CD14-positive monocyte (primary cell): ENCODE data around the gene SERPINB5. TPM values are rescaled to one million over a fixed set of nuclear protein-coding genes. Genes with fewer than 3 reads are reported as not detected.
A peak's percentile ranks its signal among the peaks of the same experiment; 100 is the strongest.

ENCODE experiments used
- DNase-seq, 3 donors: peaks; one replicate each; pipeline ENCODE4 v3.0.0-alpha.2; 2011 to 2022
- H2AFZ ChIP-seq: 2 replicates; pipeline ENCODE4 v1.6.0; 2012; ENCODE audit warnings: mild to moderate bottlenecking, low read depth, low read length, inconsistent platforms; ENCODE audit not compliant: insufficient read depth, poor library complexity, severe bottlenecking
- H3K27ac ChIP-seq, 2 donors: 1 replicate in 1 of 2; 2 replicates in 1 of 2; pipeline ENCODE4 v1.5.1; 2012 to 2013; ENCODE audit warnings: low read length in 2 of 2, control low read depth in 1 of 2, inconsistent platforms in 1 of 2, low read depth in 1 of 2, mild to moderate bottlenecking in 1 of 2
- H3K27me3 ChIP-seq, 2 donors: one replicate each; pipeline versions ENCODE4 v1.6.0 to v1.6.1; 2011 to 2013; ENCODE audit warnings: low read length in 2 of 2; ENCODE audit not compliant: control insufficient read depth in 2 of 2, insufficient read depth in 2 of 2
- H3K36me3 ChIP-seq, 2 donors: replicated peaks in 1 of 2; 1 replicate in 1 of 2; 2 replicates in 1 of 2; pipeline versions ENCODE4 v1.5.1 to v1.6.1; 2012 to 2013; ENCODE audit warnings: low read length in 2 of 2, control low read depth in 1 of 2, inconsistent platforms in 1 of 2, mild to moderate bottlenecking in 1 of 2; ENCODE audit not compliant: insufficient read depth in 2 of 2, control insufficient read depth in 1 of 2
- H3K4me1 ChIP-seq, 2 donors: 1 replicate in 1 of 2; 2 replicates in 1 of 2; pipeline versions ENCODE4 v1.5.1 to v1.6.1; 2012 to 2013; ENCODE audit warnings: low read length in 2 of 2, control low read depth in 1 of 2, inconsistent platforms in 1 of 2, mild to moderate bottlenecking in 1 of 2, moderate library complexity in 1 of 2; ENCODE audit not compliant: insufficient read depth in 2 of 2, control insufficient read depth in 1 of 2
- H3K4me2 ChIP-seq: replicated peaks from 2 replicates; pipeline ENCODE3; 2012; ENCODE audit warnings: low read length, moderate library complexity, mild to moderate bottlenecking; ENCODE audit not compliant: poor library complexity, severe bottlenecking; ENCODE audit errors: extremely low read depth
- H3K4me3 ChIP-seq, 3 experiments: fragments of 200-600 bp in 1 of 3; sonication (generic) in 1 of 3; replicated peaks in 1 of 3; 1 replicate in 2 of 3; 2 replicates in 1 of 3; pipeline ENCODE4 v1.5.1; 2011 to 2013; ENCODE audit warnings: low read length in 3 of 3, mild to moderate bottlenecking in 3 of 3, control low read depth in 2 of 3, low read depth in 2 of 3, inconsistent platforms in 1 of 3, moderate library complexity in 1 of 3
- H3K79me2 ChIP-seq: 2 replicates; pipeline ENCODE4 v1.6.0; 2012; ENCODE audit warnings: mild to moderate bottlenecking, control low read depth, inconsistent platforms, low read length, moderate library complexity; ENCODE audit not compliant: insufficient read depth
- H3K9ac ChIP-seq: 2 replicates; pipeline ENCODE4 v1.6.0; 2017; ENCODE audit warnings: low read length, mild to moderate bottlenecking; ENCODE audit not compliant: insufficient read depth, poor library complexity, severe bottlenecking
- H3K9me3 ChIP-seq, 2 donors: replicated peaks in 1 of 2; 1 replicate in 1 of 2; 2 replicates in 1 of 2; pipeline versions ENCODE4 v1.5.1 to v1.6.1; 2012 to 2013; ENCODE audit warnings: low read length in 2 of 2, control low read depth in 1 of 2; ENCODE audit not compliant: control insufficient read depth in 1 of 2, insufficient read depth in 1 of 2
- H4K20me1 ChIP-seq: 2 replicates; pipeline ENCODE4 v1.6.0; 2012; ENCODE audit warnings: mild to moderate bottlenecking, low read length, control low read depth, moderate library complexity; ENCODE audit not compliant: insufficient read depth
- H3K27ac Mint-ChIP-seq, 7 donors: one replicate each; pipeline ENCODE4 v1.8.0; 2020; ENCODE audit warnings: mild to moderate bottlenecking in 7 of 7, mixed read lengths in 7 of 7, moderate library complexity in 6 of 7, inconsistent platforms in 2 of 7
- H3K27me3 Mint-ChIP-seq, 3 donors: one replicate each; pipeline ENCODE4 v1.8.0; 2021 to 2022; ENCODE audit warnings: low read depth in 3 of 3, mild to moderate bottlenecking in 3 of 3, mixed read lengths in 3 of 3, moderate library complexity in 3 of 3, inconsistent platforms in 1 of 3
- H3K36me3 Mint-ChIP-seq, 2 donors: one replicate each; pipeline ENCODE4 v1.8.0; 2020; ENCODE audit warnings: mixed read lengths in 2 of 2, inconsistent platforms in 1 of 2, mild to moderate bottlenecking in 1 of 2
- H3K4me1 Mint-ChIP-seq: one replicate; pipeline ENCODE4 v1.8.0; 2020; ENCODE audit warnings: mild to moderate bottlenecking, mixed read lengths
- H3K4me3 Mint-ChIP-seq, 2 donors: one replicate each; pipeline ENCODE4 v1.8.0; 2020; ENCODE audit warnings: mild to moderate bottlenecking in 2 of 2, mixed read lengths in 2 of 2, moderate library complexity in 1 of 2
- H3K9me3 Mint-ChIP-seq, 7 donors: one replicate each; pipeline ENCODE4 v1.8.0; 2020 to 2022; ENCODE audit warnings: mixed read lengths in 7 of 7, mild to moderate bottlenecking in 6 of 7, moderate library complexity in 6 of 7, inconsistent platforms in 2 of 7
- CTCF ChIP-seq: fragments of 200-600 bp; IDR thresholded peaks from one replicate; pipeline ENCODE4 v1.8.0; 2022; ENCODE audit warnings: antibody characterized with exemption, mild to moderate bottlenecking
- WGBS: methylation state at CpG from one replicate; pipeline ENCODE4 v1.1.5; 2013; ENCODE audit warnings: missing lambda C conversion rate; ENCODE audit not compliant: insufficient coverage; 5-methylcytosine and 5-hydroxymethylcytosine counted together
- intact Hi-C, 2 donors: fragments of 100-400 bp; cut with micrococcal nuclease; formaldehyde crosslinking; loops; one replicate each; pipeline versions ENCODE4 v1.15.0 to v1.15.1; 2023
- polyA plus RNA-seq, 3 donors: library from polyadenylated mRNA; depleted of rRNA in 1 of 3; unstranded in 2 of 3; stranded (reverse) in 1 of 3; fragments of 300-500 nt in 2 of 3; fragments of >200 nt in 1 of 3; fragmentation: Illumina TruSeq in 2 of 3; gene quantifications; 1 replicate in 2 of 3; 2 replicates in 1 of 3; pipeline ENCODE4 v1.2.3, GENCODE V29; 2012 to 2021

The SERPINB5 gene
- polyA plus RNA-seq, 3 donors = not detected

- no peaks in the 10 kb centered on the region for H3K4me1 ChIP-seq
- H3K27ac ChIP-seq = no peak overlapping the region
- Mint-ChIP-seq H3K9me3 (no peaks in the 10 kb centered on the region), H3K4me1 (peaks cover 8% of the 10 kb centered on the region), H3K4me3 (no peak overlapping the region), H3K27me3 (peaks cover 1 to 4% (median 3%) of the 10 kb centered on the region in 3 donors), H3K36me3 (no peaks in the 10 kb centered on the region), H3K27ac (no peak overlapping the region)
- H3K27me3 ChIP-seq = no peaks in the 10 kb centered on the region
- H4K20me1 ChIP-seq = no peaks in the 10 kb centered on the region
- WGBS = no CpG with 5 or more reads among the region's 1 CpG
- H3K9ac ChIP-seq = no peak overlapping the region
- H3K4me3 ChIP-seq = no peak overlapping the region
- no peak for TF ChIP-seq CTCF
- no peak overlapping the region for H3K4me2 ChIP-seq
- intact Hi-C loops = loop anchor here (2.0 to 10.0 kb wide), 6 partner anchors 59 to 459 kb away; partner anchors contain the start of gene SERPINB8 (in 1 of the 2)
- H3K79me2 ChIP-seq = no peaks in the 10 kb centered on the region
- H3K9me3 ChIP-seq = no peaks in the 10 kb centered on the region
- no peaks in the 10 kb centered on the region for H3K36me3 ChIP-seq
- no peak for DNase-seq
- no peak overlapping the region for H2AFZ ChIP-seq
Observed at GRCh38 chr18:63515801-63516200, 39.0 kb downstream of the SERPINB5 start.

GRCh38 chr18:63518178-63519012 is 41.6 kb downstream of the SERPINB5 start:
- no peaks in the 10 kb centered on the region for H3K27me3 ChIP-seq
- intact Hi-C loops = loop anchor here (5.0 to 10.0 kb wide), 5 partner anchors 56 to 456 kb away; partner anchors contain the start of gene SERPINB8 (in 1 of the 2)
- no peak overlapping the region for H3K4me3 ChIP-seq
- H2AFZ ChIP-seq = peak overlapping the region; percentile 4
- no peak overlapping the region for H3K4me2 ChIP-seq
- H3K79me2 ChIP-seq = no peaks in the 10 kb centered on the region
- Mint-ChIP-seq H3K36me3 (no peaks in the 10 kb centered on the region), H3K27ac (no peak overlapping the region), H3K4me3 (no peak overlapping the region), H3K9me3 (no peaks in the 10 kb centered on the region), H3K27me3 (peaks cover 0 to 4% (median 1%) of the 10 kb centered on the region in 3 donors), H3K4me1 (peaks cover 6% of the 10 kb centered on the region)
- no peak overlapping the region for H3K9ac ChIP-seq
- peak; percentile 64 to 80 (median 71) for DNase-seq
- no peaks in the 10 kb centered on the region for H3K4me1 ChIP-seq
- 36% methylated on average over 8 of the region's 16 CpGs for WGBS
- no peaks in the 10 kb centered on the region for H3K36me3 ChIP-seq
- no peak overlapping the region for H3K27ac ChIP-seq
- TF ChIP-seq CTCF = peak; percentile 82
- no peaks in the 10 kb centered on the region for H3K9me3 ChIP-seq
- H4K20me1 ChIP-seq = no peaks in the 10 kb centered on the region
